ENCODE results near the gene RUNDC3A.
A peak's percentile ranks its signal among the peaks of the same experiment; 100 is the strongest.

RUNDC3A gene

DNA sequence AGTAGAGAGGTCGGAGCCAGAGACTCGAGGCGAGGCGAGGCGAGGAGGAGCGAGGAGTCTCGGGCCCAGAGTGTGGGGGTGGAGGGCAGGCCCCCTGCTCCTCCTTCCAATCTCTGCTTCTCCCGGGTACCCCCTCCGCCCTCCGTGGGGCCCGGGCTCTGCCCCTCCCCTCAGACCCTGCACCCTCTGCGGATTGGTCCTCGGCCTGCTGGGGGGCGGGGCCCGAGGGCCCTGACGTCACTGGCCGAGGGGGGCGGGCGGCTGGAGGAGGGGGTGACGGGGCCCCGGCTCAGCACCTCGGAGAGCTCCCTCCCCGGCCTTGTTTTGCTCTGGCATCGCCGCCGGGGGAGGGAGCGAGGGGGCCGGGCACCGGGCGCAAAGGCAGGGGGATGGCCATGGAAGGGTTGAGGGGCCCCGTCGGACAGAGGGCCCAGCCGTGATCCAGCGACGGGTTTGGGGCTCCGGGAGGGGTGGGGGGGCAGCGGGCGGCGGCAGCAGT, at the start of gene RUNDC3A:
TSS of gene RUNDC3A (plus strand) at position 282 of the 499 bp plus-strand sequence. CDS start 232 bp downstream, outside the sequence.
- TF ChIP-seq YY1 (IDR thresholded peaks at IDR 0.05; ENCODE audit: low read depth) = 0 out of 2 replicates have a peak, but pooled peaks have one; percentile 12
- no peak for TF ChIP-seq CEBPB (IDR thresholded peaks at IDR 0.05)
- no peak for TF ChIP-seq TEAD4 (IDR thresholded peaks at IDR 0.05)
- peak; percentile 81 for TF ChIP-seq CREB1 (IDR thresholded peaks at IDR 0.05; ENCODE audit: low read depth)
- TF ChIP-seq EGR1 (IDR thresholded peaks at IDR 0.05) = peak; percentile 87
- TF ChIP-seq, protein P1, sequence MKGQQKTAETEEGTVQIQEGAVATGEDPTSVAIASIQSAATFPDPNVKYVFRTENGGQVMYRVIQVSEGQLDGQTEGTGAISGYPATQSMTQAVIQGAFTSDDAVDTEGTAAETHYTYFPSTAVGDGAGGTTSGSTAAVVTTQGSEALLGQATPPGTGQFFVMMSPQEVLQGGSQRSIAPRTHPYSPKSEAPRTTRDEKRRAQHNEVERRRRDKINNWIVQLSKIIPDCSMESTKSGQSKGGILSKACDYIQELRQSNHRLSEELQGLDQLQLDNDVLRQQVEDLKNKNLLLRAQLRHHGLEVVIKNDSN (IDR thresholded peaks at IDR 0.05) = no peak
- no peak for TF ChIP-seq TAF1 (IDR thresholded peaks at IDR 0.05; ENCODE audit: low read depth)
- TF ChIP-seq ZBTB7A (IDR thresholded peaks at IDR 0.05; ENCODE audit: low read depth) = peak; percentile 63; the same call in 1 of the 2 replicates
- TF ChIP-seq NFIC (IDR thresholded peaks at IDR 0.05) = no peak
- TF ChIP-seq, protein P2, sequence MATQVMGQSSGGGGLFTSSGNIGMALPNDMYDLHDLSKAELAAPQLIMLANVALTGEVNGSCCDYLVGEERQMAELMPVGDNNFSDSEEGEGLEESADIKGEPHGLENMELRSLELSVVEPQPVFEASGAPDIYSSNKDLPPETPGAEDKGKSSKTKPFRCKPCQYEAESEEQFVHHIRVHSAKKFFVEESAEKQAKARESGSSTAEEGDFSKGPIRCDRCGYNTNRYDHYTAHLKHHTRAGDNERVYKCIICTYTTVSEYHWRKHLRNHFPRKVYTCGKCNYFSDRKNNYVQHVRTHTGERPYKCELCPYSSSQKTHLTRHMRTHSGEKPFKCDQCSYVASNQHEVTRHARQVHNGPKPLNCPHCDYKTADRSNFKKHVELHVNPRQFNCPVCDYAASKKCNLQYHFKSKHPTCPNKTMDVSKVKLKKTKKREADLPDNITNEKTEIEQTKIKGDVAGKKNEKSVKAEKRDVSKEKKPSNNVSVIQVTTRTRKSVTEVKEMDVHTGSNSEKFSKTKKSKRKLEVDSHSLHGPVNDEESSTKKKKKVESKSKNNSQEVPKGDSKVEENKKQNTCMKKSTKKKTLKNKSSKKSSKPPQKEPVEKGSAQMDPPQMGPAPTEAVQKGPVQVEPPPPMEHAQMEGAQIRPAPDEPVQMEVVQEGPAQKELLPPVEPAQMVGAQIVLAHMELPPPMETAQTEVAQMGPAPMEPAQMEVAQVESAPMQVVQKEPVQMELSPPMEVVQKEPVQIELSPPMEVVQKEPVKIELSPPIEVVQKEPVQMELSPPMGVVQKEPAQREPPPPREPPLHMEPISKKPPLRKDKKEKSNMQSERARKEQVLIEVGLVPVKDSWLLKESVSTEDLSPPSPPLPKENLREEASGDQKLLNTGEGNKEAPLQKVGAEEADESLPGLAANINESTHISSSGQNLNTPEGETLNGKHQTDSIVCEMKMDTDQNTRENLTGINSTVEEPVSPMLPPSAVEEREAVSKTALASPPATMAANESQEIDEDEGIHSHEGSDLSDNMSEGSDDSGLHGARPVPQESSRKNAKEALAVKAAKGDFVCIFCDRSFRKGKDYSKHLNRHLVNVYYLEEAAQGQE (IDR thresholded peaks at IDR 0.05; ENCODE audit: low read depth) = peak; percentile 95
- no peak for TF ChIP-seq EP300 (IDR thresholded peaks at IDR 0.05; ENCODE audit: borderline replicate concordance)
- TF ChIP-seq TCF12 (IDR thresholded peaks at IDR 0.05; ENCODE audit: low read depth) = peak; percentile 58; the same call in 1 of the 2 replicates
- TF ChIP-seq, protein P3, sequence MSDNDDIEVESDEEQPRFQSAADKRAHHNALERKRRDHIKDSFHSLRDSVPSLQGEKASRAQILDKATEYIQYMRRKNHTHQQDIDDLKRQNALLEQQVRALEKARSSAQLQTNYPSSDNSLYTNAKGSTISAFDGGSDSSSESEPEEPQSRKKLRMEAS (IDR thresholded peaks at IDR 0.05) = no peak; the same call in 1 of the 2 replicates
- TF ChIP-seq FOXM1 (IDR thresholded peaks at IDR 0.05; ENCODE audit: borderline replicate concordance, low read depth) = no peak
- no peak for TF ChIP-seq RAD21 (IDR thresholded peaks at IDR 0.05; ENCODE audit: low read depth)

DNA sequence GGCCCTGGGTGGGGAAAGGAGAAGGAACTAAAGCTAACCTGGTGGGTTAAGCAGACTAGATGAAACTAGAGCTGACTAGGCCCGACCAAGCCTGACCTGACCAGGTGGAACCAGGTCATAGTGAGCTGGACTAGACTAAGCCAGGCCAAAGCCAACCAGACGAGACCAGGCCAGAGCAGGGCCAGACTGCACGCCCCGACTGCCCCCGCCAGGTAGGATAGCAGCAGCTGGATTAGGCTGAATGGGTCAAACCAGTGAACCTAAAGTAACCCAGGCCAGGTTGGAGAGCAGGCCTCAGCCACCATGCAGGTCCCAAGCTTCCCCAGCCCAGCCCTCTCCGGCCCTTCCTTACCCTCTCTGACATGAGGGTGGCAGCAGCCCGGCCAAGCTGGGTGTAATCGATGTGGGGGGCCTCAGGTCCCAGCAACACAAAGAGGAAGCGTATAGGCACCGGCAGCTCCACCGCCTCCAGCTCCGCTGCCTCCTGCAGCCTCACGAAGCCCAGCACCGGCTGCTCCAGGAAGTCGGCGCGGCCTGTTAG, 49.5 kb upstream of the RUNDC3A start:
- TF ChIP-seq TCF12 (IDR thresholded peaks at IDR 0.05; ENCODE audit: low read depth) = no peak
- no peak for TF ChIP-seq NFIC (IDR thresholded peaks at IDR 0.05)
- no peak for TF ChIP-seq FOXM1 (IDR thresholded peaks at IDR 0.05; ENCODE audit: borderline replicate concordance, low read depth)
- TF ChIP-seq RAD21 (IDR thresholded peaks at IDR 0.05; ENCODE audit: low read depth) = no peak
- TF ChIP-seq, protein P1 (IDR thresholded peaks at IDR 0.05) = no peak
- TF ChIP-seq ZBTB7A (IDR thresholded peaks at IDR 0.05; ENCODE audit: low read depth) = no peak
- TF ChIP-seq, protein P2 (IDR thresholded peaks at IDR 0.05; ENCODE audit: low read depth) = no peak
- no peak for TF ChIP-seq CREB1 (IDR thresholded peaks at IDR 0.05; ENCODE audit: low read depth)
- TF ChIP-seq, protein P3 (IDR thresholded peaks at IDR 0.05) = no peak
- no peak for TF ChIP-seq EP300 (IDR thresholded peaks at IDR 0.05; ENCODE audit: borderline replicate concordance)
- TF ChIP-seq CEBPB (IDR thresholded peaks at IDR 0.05) = no peak
- no peak for TF ChIP-seq TEAD4 (IDR thresholded peaks at IDR 0.05)
- TF ChIP-seq TAF1 (IDR thresholded peaks at IDR 0.05; ENCODE audit: low read depth) = no peak
- no peak for TF ChIP-seq YY1 (IDR thresholded peaks at IDR 0.05; ENCODE audit: low read depth)
- no peak for TF ChIP-seq EGR1 (IDR thresholded peaks at IDR 0.05)

DNA sequence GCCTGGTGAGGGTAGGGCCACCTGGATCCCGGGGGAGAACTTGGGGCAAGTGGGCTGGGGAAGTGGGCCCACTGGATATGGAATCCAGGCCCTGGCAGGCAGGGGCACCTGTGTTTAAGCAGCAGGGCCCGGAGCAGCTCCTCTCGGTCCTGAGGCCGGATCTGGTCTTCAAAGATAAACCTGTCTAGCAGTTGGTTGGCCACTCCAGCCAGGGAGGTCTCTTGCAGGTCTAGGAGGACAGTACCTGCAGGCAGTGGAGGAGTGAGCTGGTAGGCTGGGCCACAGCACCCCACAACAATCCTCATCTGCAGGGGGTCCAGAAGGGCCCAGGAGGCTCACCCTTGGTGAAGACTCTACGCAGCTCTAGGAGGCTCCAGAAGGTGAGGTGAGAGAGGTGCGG, 48.1 kb upstream of the RUNDC3A start:
- TF ChIP-seq EP300 (IDR thresholded peaks at IDR 0.05; ENCODE audit: borderline replicate concordance) (no peak), TAF1 (IDR thresholded peaks at IDR 0.05; ENCODE audit: low read depth) (no peak), FOXM1 (IDR thresholded peaks at IDR 0.05; ENCODE audit: borderline replicate concordance, low read depth) (no peak), TEAD4 (IDR thresholded peaks at IDR 0.05) (no peak), CREB1 (IDR thresholded peaks at IDR 0.05; ENCODE audit: low read depth) (no peak), YY1 (IDR thresholded peaks at IDR 0.05; ENCODE audit: low read depth) (no peak), CEBPB (IDR thresholded peaks at IDR 0.05) (no peak), ZBTB7A (IDR thresholded peaks at IDR 0.05; ENCODE audit: low read depth) (no peak), RAD21 (IDR thresholded peaks at IDR 0.05; ENCODE audit: low read depth) (no peak), NFIC (IDR thresholded peaks at IDR 0.05) (no peak)
- TF ChIP-seq, protein P1 (IDR thresholded peaks at IDR 0.05) = no peak
- TF ChIP-seq, protein P2 (IDR thresholded peaks at IDR 0.05; ENCODE audit: low read depth) = no peak
- TF ChIP-seq, protein P3 (IDR thresholded peaks at IDR 0.05) = no peak

Data from Ishikawa (cell line).